SU-DHL-6 (cell line): ENCODE results near the gene TFRC.
"Not testable (repeated sequence)": the region's sequence is repeated elsewhere in the genome, so short reads cannot be mapped to it uniquely, and the experiment has no call there.

Experiments used
- H2AFZ ChIP-seq: fragments of 200-600 bp; sonication (generic); 2 replicates; pipeline ENCODE4 v1.6.1; 2014; ENCODE audit warnings: low read depth, mild to moderate bottlenecking, moderate library complexity, mixed read lengths, antibody characterized with exemption, low read length; ENCODE audit not compliant: severe bottlenecking
- H3F3A ChIP-seq: fragments of 200-600 bp; shearing (Covaris generic); 2 replicates; pipeline ENCODE4 v1.6.0; 2016; ENCODE audit warnings: antibody characterized with exemption, mild to moderate bottlenecking; ENCODE audit not compliant: insufficient read depth
- H3K27ac ChIP-seq: fragments of 200-600 bp; sonication (generic); 2 replicates; pipeline ENCODE4 v1.5.1; 2016; ENCODE audit warnings: low read depth, mild to moderate bottlenecking, low read length, moderate library complexity, mixed read lengths
- H3K27me3 ChIP-seq: fragments of 200-600 bp; sonication (generic), shearing (Covaris generic); 2 replicates; pipeline ENCODE4 v1.6.0; 2014; ENCODE audit warnings: mild to moderate bottlenecking, low read length
- H3K36me3 ChIP-seq: fragments of 200-600 bp; sonication (generic); 2 replicates; pipeline ENCODE4 v1.6.1; 2014; ENCODE audit warnings: mild to moderate bottlenecking, low read length, mixed read lengths
- H3K4me2 ChIP-seq: fragments of 300-600, 200-600 bp; shearing (Covaris generic), sonication (generic); 2 replicates; pipeline ENCODE4 v1.6.0; 2014; ENCODE audit warnings: low read length, low read depth, mild to moderate bottlenecking; ENCODE audit not compliant: poor library complexity, severe bottlenecking
- H3K4me3 ChIP-seq: fragments of 200-600 bp; sonication (generic); 2 replicates; pipeline ENCODE4 v1.5.1; 2014; ENCODE audit warnings: antibody characterized with exemption, low read length, mild to moderate bottlenecking, mixed read lengths; ENCODE audit not compliant: insufficient read depth, poor library complexity, severe bottlenecking
- H3K79me2 ChIP-seq: fragments of 200-600 bp; sonication (generic); 2 replicates; pipeline ENCODE4 v1.6.1; 2014; ENCODE audit warnings: mild to moderate bottlenecking, low read length, moderate library complexity; ENCODE audit not compliant: insufficient read depth
- H3K9ac ChIP-seq: fragments of 200-600 bp; sonication (generic); 2 replicates; pipeline ENCODE4 v1.7.0; 2014; ENCODE audit warnings: mild to moderate bottlenecking, low read length
- H3K9me2 ChIP-seq: fragments of 200-600 bp; sonication (generic); replicated peaks from 2 replicates; pipeline ENCODE4 v1.6.1; 2014; ENCODE audit warnings: low read length; ENCODE audit not compliant: insufficient read depth
- H3K9me3 ChIP-seq: fragments of 200-600 bp; sonication (generic); 2 replicates; pipeline ENCODE4 v1.6.1; 2014; ENCODE audit warnings: low read length, mixed read lengths; ENCODE audit not compliant: insufficient read depth
- H4K20me1 ChIP-seq: fragments of 200-600 bp; sonication (generic); 2 replicates; pipeline ENCODE4 v1.6.1; 2014; ENCODE audit warnings: low read depth, mild to moderate bottlenecking, antibody characterized with exemption, low read length, moderate library complexity, mixed read lengths
- EZH2phosphoT487 ChIP-seq: fragments of 200-600 bp; sonication (generic), shearing (Covaris generic); conservative IDR thresholded peaks from 2 replicates; pipeline ENCODE4 v1.6.1; 2018; ENCODE audit warnings: mild to moderate bottlenecking, antibody characterized with exemption, low read length, moderate library complexity, mixed read lengths
- TF ChIP-seq, protein P1 (sequence below): fragments of 200-600 bp; sonication (generic); IDR thresholded peaks from one replicate; pipeline ENCODE4 v1.5.1; 2017; ENCODE audit warnings: antibody characterized with exemption, mild to moderate bottlenecking, low read length, moderate library complexity; ENCODE audit not compliant: insufficient read depth, poor library complexity, severe bottlenecking

Gene TFRC

DNA sequence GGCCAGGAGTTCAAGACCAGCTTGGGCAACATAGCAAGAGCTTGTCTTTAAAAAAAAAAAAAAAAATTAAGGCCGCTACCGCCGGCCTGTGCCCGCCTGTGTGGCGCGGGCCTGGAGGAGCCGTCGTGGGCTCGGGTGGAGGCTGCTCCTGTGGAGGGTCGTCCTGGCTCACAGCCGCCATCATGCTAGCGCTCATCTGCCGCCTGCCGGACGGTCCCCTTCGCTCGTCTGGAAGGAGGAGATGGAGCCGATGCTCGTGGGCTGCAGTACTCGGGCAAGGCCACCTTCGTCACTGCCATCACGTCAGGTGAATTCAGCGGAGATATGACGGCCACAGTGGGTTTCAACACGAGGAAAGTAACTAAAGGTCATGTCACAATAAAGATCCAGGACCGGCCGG, 37.4 kb downstream of the TFRC start:
- Histone ChIP-seq H3K9me3 (no peaks in the 10 kb centered on the region), H4K20me1 (no peaks in the 10 kb centered on the region), H3K27me3 (no peaks in the 10 kb centered on the region), H3K79me2 (no peaks in the 10 kb centered on the region), H3F3A (peaks cover 11% of the 10 kb centered on the region; the same call in 1 of the 2 replicates), H3K9ac (no peak overlapping the region), H3K9me2 (no peaks in the 10 kb centered on the region), H3K36me3 (0 out of 2 replicates have a peak, but pooled peaks cover 2% of the 10 kb centered on the region), H2AFZ (no peak overlapping the region), H3K4me2 (no peak overlapping the region), H3K4me3 (no peak overlapping the region), H3K27ac (no peak overlapping the region)
- no peak for TF ChIP-seq EZH2phosphoT487
- TF ChIP-seq, protein P1, sequence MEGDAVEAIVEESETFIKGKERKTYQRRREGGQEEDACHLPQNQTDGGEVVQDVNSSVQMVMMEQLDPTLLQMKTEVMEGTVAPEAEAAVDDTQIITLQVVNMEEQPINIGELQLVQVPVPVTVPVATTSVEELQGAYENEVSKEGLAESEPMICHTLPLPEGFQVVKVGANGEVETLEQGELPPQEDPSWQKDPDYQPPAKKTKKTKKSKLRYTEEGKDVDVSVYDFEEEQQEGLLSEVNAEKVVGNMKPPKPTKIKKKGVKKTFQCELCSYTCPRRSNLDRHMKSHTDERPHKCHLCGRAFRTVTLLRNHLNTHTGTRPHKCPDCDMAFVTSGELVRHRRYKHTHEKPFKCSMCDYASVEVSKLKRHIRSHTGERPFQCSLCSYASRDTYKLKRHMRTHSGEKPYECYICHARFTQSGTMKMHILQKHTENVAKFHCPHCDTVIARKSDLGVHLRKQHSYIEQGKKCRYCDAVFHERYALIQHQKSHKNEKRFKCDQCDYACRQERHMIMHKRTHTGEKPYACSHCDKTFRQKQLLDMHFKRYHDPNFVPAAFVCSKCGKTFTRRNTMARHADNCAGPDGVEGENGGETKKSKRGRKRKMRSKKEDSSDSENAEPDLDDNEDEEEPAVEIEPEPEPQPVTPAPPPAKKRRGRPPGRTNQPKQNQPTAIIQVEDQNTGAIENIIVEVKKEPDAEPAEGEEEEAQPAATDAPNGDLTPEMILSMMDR = no peak

DNA sequence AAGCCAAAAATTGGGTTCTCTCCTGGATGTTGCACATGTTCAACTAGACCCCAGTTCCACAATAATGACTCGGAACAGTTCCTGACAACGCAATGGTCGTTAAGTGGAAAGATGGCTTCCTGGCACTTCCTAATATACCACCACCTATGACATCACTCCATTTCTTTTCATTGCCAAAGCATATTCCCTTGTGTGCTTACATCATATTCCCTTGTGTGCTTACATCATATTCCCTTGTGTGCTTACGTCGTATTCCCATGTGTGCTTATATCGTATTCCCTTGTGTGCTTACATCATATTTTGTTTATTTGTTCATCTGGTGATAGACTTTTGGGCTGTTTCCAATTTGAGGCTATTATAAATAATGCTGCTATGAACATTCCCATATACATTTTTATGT, 39.2 kb downstream of the TFRC start:
- no peaks in the 10 kb centered on the region for H3K9me2 ChIP-seq
- no peaks in the 10 kb centered on the region for H3F3A ChIP-seq
- H3K9ac ChIP-seq = no peak overlapping the region
- H3K79me2 ChIP-seq = no peaks in the 10 kb centered on the region
- no peak overlapping the region for H3K4me2 ChIP-seq
- no peaks in the 10 kb centered on the region for H4K20me1 ChIP-seq
- no peaks in the 10 kb centered on the region for H3K9me3 ChIP-seq
- no peak overlapping the region for H2AFZ ChIP-seq
- no peak overlapping the region for H3K4me3 ChIP-seq
- no peak overlapping the region for H3K27ac ChIP-seq
- no peaks in the 10 kb centered on the region for H3K27me3 ChIP-seq
- no peaks in the 10 kb centered on the region for H3K36me3 ChIP-seq
- TF ChIP-seq, protein P1 = no peak
- no peak for TF ChIP-seq EZH2phosphoT487

- H3K4me2 ChIP-seq = no peak overlapping the region
- H3K9me3 ChIP-seq = no peaks in the 10 kb centered on the region
- no peak for TF ChIP-seq EZH2phosphoT487
- TF ChIP-seq, protein P1 = no peak
- no peak overlapping the region for H2AFZ ChIP-seq
- H3K79me2 ChIP-seq = no peaks in the 10 kb centered on the region
- no peaks in the 10 kb centered on the region for H3K36me3 ChIP-seq
- H4K20me1 ChIP-seq = no peaks in the 10 kb centered on the region
- H3K27ac ChIP-seq = no peak overlapping the region
- no peak overlapping the region for H3K9ac ChIP-seq
- H3K4me3 ChIP-seq = no peak overlapping the region
- no peaks in the 10 kb centered on the region for H3K27me3 ChIP-seq
- H3K9me2 ChIP-seq = no peaks in the 10 kb centered on the region
- H3F3A ChIP-seq = no peaks in the 10 kb centered on the region
These were observed 42.5 kb downstream of the TFRC start for GRCh38 chr3:196039359-196039758.

GRCh38 chr3:196026059-196026458, 55.8 kb downstream of the TFRC start:
- H3F3A ChIP-seq, H3K36me3 ChIP-seq, H3K27ac ChIP-seq, H3K79me2 ChIP-seq, H3K27me3 ChIP-seq, H4K20me1 ChIP-seq, H2AFZ ChIP-seq, H3K4me2 ChIP-seq, H3K9me2 ChIP-seq, H3K9ac ChIP-seq, H3K4me3 ChIP-seq, H3K9me3 ChIP-seq: not testable (repeated sequence)
